DMS79 (cell line): Measurements from ENCODE around the gene ARSH.
"Not testable (repeated sequence)": the region's sequence is repeated elsewhere in the genome, so short reads cannot be mapped to it uniquely, and the experiment has no call there.

Experiments used
- DNase-seq: peaks from one replicate; lab custom pipeline; 2025; lab: John Stamatoyannopoulos, UW

ARSH gene

DNA sequence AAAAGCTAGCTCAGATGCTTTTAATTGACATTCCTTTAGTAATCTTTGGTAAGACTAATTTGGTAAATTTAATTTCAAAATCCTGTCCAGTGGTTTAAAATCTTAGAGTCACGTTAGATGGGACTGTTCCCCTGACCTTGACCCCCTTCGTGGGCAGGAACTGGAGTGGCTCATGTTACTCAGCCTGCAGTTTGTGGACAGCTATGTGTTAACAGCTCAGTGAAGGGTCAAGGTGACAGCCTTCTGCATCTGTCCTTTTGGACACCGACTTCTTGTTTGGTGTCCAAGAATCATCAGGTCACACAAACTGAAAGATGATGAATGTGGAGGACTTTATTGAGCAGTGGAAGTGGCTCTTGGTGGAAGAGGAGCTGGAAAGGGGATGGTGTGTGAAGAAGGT lies 37.9 kb downstream of the ARSH start:
- DNase-seq = no peak

DNA sequence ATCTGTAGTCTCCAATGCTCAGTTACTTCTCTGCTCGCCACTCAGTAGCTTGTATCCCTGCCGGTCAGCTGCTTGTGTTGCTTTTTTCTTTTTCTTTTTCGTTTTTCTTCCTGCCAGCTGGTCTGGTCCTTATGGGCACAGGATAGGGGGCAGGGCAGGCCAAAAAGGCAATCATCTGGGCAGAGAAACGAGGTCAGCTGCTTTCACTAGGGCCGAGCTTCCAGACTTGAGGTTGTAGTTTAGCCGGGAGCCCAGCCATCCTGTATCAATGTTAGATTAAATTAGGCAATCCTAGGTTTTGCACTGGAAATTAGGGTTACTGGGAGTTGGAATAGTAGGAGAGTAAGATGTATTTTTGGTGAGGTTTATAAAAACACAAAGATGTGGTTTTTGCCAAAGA lies 38.3 kb downstream of the ARSH start:
- DNase-seq = no peak

DNA sequence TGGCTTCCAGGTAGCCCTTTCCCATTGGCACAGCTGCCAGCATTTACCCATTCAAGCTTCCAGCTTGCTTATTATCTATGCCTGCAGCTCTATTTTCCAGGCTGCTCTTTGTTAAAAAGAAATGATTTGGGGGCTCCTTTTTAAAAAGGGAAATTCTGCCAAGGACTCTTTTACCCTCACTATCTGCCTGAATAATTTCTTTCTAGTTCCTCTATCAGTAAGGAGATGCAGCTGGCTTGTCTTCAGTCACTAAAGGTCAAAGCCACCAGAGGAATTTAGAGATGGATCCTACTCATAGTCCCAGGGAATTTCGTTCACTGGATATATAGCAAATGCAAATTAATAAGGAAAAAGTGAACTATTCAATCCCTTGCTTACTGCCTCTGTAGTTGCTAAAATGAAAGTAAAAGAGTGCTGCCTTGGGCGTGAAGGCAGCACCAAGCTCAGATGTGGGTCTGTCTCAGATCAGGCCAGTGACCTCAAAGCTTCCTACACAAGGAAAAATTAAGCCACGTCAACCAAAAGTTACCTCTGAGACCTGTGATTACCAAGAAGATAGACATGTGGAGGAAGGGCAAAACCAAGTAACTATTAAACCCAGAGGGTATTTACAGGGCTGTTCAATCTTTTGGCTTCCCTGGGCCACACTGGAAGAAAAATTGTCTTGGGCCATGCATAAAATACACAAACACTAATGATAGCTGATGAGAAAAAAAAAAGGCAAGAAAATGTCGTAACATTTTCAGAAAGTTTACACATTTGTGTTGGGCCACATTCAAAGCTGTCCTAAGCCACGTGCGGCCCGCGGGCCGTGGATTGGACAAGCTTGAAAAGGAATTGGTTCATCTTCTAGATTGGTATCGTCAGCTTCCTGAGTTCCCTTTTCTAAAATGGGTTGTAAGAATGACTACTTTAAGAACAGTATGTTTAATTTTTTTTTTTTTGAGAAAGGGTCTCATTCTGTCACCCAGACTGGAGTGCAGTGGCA lies 40.2 kb downstream of the ARSH start:
- no peak for DNase-seq

DNA sequence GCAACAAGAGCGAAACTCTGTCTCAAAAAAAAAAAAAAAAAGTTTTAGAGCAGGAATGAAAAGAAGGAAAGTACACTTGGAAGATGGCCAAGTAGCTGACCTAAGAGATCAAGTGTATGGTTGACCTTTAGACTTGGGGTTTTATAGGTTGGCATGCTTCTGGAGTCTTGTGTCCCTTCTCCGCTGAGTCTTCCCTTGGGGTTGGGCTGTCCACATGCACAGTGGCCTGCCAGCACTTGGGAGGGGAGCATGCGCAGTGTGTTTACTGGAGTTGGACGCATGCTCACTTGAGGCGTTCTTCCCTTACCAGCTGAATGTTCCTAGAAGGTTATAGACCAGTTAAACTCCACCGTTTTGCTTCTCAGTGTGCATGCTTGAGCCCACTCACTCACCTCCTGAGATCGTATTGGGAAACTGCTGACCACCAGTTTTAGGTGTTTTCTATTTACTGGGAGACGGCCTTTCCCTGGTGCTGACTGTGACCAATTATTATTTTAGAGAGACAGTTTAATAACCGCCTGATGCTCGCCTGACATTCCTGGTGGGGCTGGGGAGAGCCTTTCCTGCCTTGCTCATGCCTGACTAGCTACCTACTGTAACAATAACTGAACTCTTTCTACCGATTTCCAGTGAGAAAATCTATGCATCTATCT lies 44.3 kb downstream of the ARSH start:
- DNase-seq = not testable (repeated sequence)

DNA sequence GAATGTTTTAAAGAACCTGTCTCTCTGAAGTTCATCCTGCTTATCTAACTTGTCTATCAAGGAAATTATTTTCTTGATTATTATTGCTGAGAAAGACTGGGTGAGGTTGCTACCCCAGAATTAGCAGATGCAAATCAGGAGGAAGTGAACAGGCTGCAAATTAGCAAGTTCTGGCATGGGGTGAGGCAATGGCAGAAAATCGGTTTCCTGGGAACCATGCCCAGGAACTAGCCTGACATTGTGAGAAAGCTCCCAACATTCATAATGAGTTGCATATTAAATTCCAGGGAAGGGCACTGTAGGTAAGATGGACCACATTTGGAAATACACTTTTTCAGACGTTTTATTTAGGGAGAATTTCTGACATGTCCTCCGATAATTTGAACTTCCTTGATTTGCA lies 46.5 kb downstream of the ARSH start:
- no peak for DNase-seq

DNA sequence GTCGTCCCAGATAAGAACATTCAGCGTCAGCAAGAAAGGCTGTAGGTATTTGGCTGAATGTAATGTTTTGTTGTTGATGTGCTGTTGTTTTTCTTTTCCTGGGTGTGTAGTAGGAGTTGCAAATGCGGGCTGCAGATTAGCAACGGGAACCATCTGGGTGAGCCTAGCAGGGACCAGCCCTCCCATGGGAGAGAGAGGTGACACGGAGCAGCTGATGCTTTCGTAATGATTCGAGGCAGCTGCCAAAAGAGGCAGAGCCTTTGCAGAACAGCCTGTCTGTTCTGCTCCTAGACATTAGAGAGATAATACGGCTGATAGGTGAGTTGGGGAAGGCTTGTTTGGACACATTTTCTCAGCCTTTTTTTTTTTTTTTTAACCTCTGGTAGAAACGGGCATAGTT lies 60.2 kb downstream of the ARSH start:
- DNase-seq = no peak

DNA sequence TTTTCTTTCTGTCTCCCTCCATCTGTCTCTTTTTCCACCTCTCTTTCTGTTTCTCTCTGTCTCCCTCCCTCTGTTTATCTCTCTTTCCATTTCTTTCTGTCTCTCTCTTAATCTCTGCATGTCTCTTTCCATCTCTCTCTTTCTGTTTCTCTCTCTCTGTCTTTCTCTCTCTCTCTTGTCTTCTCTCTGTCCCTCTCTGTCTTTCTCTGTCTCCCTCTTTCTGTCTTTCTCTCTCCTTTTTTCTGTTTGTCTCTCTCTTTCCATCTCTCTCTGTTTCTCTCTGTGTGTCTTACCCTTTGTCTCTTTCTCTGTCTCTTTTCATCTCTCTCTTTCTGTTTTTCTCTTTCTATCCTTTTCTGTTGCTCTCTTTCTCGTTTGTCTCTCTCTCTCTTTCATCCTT lies 69.6 kb downstream of the ARSH start:
- no peak for DNase-seq

DNA sequence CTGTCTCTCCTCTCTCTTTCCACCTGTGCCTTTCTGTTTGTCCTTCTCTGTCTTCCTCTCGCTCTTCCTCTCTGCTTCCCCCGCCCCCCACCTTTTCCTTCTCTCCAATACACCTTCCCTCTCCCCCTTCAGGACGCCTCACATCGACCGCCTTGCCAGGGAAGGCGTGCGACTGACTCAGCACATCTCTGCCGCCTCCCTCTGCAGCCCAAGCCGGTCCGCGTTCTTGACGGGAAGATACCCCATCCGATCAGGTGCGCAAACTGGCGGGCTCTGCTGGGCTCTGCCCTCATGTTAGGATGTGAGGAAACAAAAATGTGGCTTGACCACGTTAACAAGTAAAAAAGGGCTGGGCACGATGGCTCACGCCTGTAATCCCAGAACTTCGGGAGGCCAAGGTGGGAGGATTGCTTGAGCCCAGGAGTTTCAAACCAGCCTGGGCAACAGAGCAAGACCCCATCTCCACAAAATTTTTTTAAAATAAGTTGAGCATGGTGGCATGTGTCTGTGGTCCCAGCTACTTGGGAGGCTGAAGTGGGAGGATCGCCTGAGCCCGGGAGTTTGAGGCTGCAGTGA lies 70.2 kb downstream of the ARSH start:
- no peak for DNase-seq
